Motor neuron (in vitro differentiated cells): ENCODE data around the gene VTI1A. TPM values are rescaled to one million over a fixed set of nuclear protein-coding genes. Genes with fewer than 3 reads are reported as not detected.
A peak's percentile ranks its signal among the peaks of the same experiment; 100 is the strongest.
"Not testable (repeated sequence)": the region's sequence is repeated elsewhere in the genome, so short reads cannot be mapped to it uniquely, and the experiment has no call there.

ENCODE experiments used
- ATAC-seq, 8 experiments: fragments of 200-7000 bp; cut with Tn5 transposase; replicated peaks in 6 of 8; 2 replicates each; pipeline ENCODE4 v1.8.0; 2021; ENCODE audit warnings: mild to moderate bottlenecking in 8 of 8, moderate library complexity in 8 of 8
- H3K27ac ChIP-seq, 2 donors: fragments of 250-450 bp; sonication (Bioruptor Pico); 2 replicates each; pipeline ENCODE4 v1.9.0; 2021; ENCODE audit warnings: antibody characterized with exemption in 2 of 2, mild to moderate bottlenecking in 2 of 2, moderate library complexity in 1 of 2
- H3K4me1 ChIP-seq, 2 donors: fragments of 250-450 bp; sonication (Bioruptor Pico); replicated peaks in 1 of 2; 2 replicates each; pipeline ENCODE4 v1.6.1; 2021; ENCODE audit warnings: antibody characterized with exemption in 2 of 2, mild to moderate bottlenecking in 2 of 2, moderate library complexity in 1 of 2
- H3K4me3 ChIP-seq, 5 donors: fragments of 250-450 bp; sonication (Bioruptor Pico); 2 replicates each; pipeline ENCODE4 v1.9.0; 2021; ENCODE audit warnings: antibody characterized with exemption in 5 of 5, mild to moderate bottlenecking in 5 of 5, moderate library complexity in 4 of 5
- WGBS, 10 experiments: fragments of 450-650 bp; shearing (Covaris generic); methylation state at CpG; one replicate each; pipeline ENCODE4 v1.0.0; 2022; 5-methylcytosine and 5-hydroxymethylcytosine counted together
- in situ Hi-C, 9 experiments: fragments of 400-800 bp; cut with MboI; loops; one replicate each; pipeline ENCODE4 v1.15.0; 2021; ENCODE audit warnings: low sequenced_read_pairs in 9 of 9, low pct_unique_long_range_greater_than_20kb in 2 of 9; ENCODE audit not compliant: unreplicated experiment in 9 of 9
- total RNA-seq, 8 experiments: library from RNA; unstranded; fragments of 300-600 nt; gene quantifications; 2 replicates each; pipeline versions ENCODE4 v1.2.3 to v1.2.4, GENCODE V29; 2022

VTI1A gene
- total RNA-seq, result 10 to 100 TPM; 29.8 to 55.3 (median 42.6) TPM

DNA sequence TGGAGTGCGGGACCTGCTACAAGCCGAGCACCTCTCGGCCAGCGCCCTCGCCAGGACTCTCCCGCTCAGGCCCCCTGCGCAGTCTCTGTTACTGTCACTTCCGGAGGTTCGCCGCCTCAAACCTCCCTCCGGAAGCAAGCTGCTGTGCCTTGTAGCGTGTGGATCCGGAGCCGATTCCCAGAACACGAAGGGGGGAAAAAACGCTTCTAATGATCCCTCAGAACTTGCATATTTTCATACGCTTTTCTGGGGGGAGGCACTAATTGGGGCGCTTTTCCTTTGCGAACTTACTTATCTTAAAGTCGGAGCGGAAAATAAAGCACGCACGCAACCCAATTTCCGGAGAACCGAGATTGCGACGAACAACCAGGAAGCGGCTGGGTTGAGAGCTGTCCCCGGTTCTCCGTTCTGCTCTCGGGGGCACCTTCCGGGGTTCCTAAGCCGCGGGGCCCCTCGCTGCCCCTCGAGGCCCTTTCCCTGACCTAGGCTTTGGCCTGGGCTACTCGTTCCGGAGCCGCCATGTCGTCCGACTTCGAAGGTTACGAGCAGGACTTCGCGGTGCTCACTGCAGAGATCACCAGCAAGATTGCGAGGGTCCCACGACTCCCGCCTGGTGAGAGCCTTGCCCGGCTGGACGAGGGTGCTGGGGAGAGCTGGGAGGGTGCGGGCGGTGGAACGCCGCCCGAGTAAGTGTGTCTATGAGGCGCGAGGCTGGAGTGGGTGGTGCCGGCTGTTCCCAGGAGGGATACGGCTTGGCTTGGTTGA is at the start of gene VTI1A, which contains the start of gene ZDHHC6:
Gene VTI1A (plus strand): TSS at position 361 of the 765 bp plus-strand sequence. CDS start 159 bp downstream, at position 520.
Gene ZDHHC6 (minus strand): TSS at position 60 of the 765 bp plus-strand sequence. CDS start 1,478 bp downstream, outside the sequence.
- peak; percentile 91 to 99 (median 98) for ATAC-seq
- H3K4me1 ChIP-seq, result peaks cover 5 to 17% of the 10 kb centered on the region in 2 donors
- WGBS, 10 experiments, result 0 to 2% (median 1%) methylated on average over 2 to 25 of the region's 59 CpGs; no CpG with 5 or more reads in 4 of the 10 experiments
- peak within 1 kb of the TSS; percentile 91 to 99 (median 97) for H3K4me3 ChIP-seq
- in situ Hi-C loops, result loop anchor here in 3 of 9 experiments (25.0 kb wide), 3 partner anchors 110 to 310 kb away; partner anchors contain the start of gene GPAM (in 1 of the 3)
- peak within 1 kb of the TSS; percentile 97 for H3K27ac ChIP-seq

DNA sequence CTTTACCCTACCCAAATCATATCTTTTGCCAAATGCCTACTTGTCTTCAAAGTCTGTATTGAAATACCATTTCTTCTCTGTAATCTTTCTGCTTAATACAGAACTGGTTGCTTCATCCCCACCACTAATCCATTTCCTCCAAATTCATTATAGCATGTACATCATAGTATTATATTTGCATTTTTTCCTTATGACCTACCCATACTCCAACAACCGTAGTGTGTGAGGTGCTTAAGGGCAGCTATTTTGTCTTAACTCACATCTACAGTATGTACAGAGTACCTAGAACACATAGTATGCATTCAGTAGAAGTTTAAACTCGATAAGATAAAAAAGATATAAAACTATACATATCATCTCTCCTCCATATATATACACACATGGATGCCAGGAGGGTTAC is 49.4 kb upstream of the VTI1A start:
- in situ Hi-C loops, result no loop called here
- no peak for ATAC-seq
- no peaks in the 10 kb centered on the region for H3K4me1 ChIP-seq
- H3K27ac ChIP-seq, result no peak overlapping the region
- 47 to 100% (median 83%) methylated on average over 1 to 2 of the region's 2 CpGs; no CpG with 5 or more reads in 1 of the 10 experiments for WGBS, 10 experiments
- no peak overlapping the region for H3K4me3 ChIP-seq

DNA sequence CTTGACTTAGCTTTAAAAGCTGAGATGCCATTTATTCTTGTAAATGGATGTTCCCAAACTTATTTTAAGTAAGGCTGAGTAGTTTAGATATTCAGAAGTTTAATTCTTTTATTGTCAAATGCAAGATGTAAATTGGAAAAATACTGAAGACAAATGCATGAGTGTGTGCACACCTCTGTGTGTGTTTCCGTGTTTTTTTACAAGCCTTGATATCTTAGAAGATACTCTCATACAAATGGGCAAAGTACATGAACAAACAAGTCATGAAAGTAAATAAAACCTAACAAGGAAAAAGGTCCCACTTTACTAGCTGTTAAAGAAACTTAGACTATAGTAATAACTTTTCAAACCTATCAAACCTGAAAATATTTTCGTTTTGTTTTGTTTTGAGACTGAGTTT is 44.1 kb upstream of the VTI1A start:
- Histone ChIP-seq H3K4me3 (no peak overlapping the region), H3K4me1 (no peaks in the 10 kb centered on the region), H3K27ac (no peak overlapping the region)
- ATAC-seq, result no peak
- WGBS, 10 experiments, result 33 to 84% (median 67%) methylated on average over 1 to 2 of the region's 2 CpGs; no CpG with 5 or more reads in 1 of the 10 experiments
- in situ Hi-C loops, result no loop called here

DNA sequence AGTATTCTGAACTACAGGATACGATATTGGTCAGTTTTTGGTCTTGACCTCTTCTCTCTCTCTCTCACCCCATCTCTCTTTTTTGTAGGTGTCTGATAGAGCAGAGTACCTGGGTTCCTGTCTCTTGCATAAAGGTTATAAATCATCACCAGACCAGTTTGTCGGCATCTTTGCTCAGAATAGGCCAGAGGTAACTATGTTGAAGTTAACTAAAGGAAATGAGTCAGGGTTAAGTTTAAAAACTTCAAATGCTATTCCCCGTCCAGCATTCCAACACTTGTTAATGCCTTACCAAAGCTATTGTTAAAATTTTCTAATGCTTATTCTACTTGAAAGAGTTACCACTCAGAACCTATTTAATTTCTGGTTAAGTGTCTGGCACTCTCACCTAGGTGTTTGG is 42.4 kb upstream of the VTI1A start:
- 53 to 82% (median 75%) methylated on average over 1 to 3 of the region's 3 CpGs; no CpG with 5 or more reads in 2 of the 10 experiments for WGBS, 10 experiments
- in situ Hi-C loops, result no loop called here
- ATAC-seq, result no peak

DNA sequence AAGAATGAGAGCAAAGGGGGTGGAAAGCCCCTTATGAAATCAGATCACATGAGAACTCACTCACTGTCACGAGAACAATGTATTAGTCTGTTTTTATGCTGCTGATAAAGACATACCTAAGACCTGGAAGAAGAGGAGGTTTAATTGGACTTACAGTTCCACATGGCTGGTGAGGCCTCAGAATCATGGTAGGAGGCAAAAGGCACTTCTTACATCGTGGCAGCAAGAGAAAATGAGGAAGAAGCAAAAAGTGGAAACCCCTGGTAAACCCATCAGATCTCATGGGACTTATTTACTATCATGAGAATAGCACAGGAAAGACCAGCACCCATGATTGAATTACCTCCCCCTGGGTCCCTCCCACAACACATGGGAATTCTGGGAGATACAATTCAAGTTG is 40.2 kb upstream of the VTI1A start:
- ATAC-seq, H3K4me1 ChIP-seq, H3K27ac ChIP-seq, in situ Hi-C loops, H3K4me3 ChIP-seq: not testable (repeated sequence)
- 17 to 80% (median 67%) methylated on average over 1 to 2 of the region's 2 CpGs; no CpG with 5 or more reads in 1 of the 10 experiments for WGBS, 10 experiments

More for the DNA sequence above, 42.4 kb upstream of the VTI1A start:
- Histone ChIP-seq H3K4me1 (no peaks in the 10 kb centered on the region), H3K4me3 (no peak overlapping the region), H3K27ac (no peak overlapping the region)

DNA sequence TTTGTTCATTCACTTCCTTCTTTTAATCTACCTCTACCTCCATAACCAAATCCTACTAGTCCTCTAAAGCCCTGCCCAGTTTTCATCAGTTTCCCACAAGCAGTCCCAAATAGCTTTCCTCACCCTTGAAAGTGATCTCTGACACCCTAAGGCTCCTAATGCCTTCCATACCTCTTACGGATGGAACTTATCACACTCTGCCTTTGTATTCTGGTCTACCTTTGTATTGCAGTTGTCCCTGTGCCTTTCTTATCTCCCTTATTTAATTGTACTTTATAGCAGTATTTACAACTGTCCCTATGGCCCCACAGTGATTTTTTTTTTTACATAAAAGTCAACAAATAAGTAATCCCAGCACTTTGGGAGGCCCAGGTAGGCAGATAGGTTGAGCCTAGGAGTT is 39.3 kb upstream of the VTI1A start:
- H3K4me1 ChIP-seq, result no peaks in the 10 kb centered on the region
- H3K4me3 ChIP-seq, result no peak overlapping the region
- WGBS, 10 experiments, result 50 to 100% (median 88%) methylated on average over 1 of the region's 1 CpG; no CpG with 5 or more reads in 3 of the 10 experiments
- in situ Hi-C loops, result no loop called here
- no peak overlapping the region for H3K27ac ChIP-seq
- no peak for ATAC-seq

DNA sequence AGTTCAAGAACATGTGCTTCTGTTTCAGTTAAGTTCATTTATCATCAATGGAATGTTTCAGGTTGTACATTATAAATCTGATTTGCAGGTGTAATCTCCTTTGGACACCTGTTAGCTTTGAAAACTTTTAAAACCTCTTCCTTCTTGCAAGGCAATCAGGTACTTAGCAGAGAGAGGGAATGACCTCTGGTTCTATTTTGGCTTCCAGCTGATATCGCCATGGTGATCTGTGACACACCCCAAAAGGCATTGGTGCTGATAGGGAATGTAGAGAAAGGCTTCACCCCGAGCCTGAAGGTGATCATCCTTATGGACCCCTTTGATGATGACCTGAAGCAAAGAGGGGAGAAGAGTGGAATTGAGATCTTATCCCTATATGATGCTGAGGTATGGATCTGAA is 37.7 kb upstream of the VTI1A start:
- no peak for ATAC-seq
- Histone ChIP-seq H3K4me1 (no peaks in the 10 kb centered on the region), H3K4me3 (no peak overlapping the region), H3K27ac (no peak overlapping the region)
- 14 to 86% (median 67%) methylated on average over 1 to 2 of the region's 2 CpGs; no CpG with 5 or more reads in 3 of the 10 experiments for WGBS, 10 experiments
- in situ Hi-C loops, result no loop called here

DNA sequence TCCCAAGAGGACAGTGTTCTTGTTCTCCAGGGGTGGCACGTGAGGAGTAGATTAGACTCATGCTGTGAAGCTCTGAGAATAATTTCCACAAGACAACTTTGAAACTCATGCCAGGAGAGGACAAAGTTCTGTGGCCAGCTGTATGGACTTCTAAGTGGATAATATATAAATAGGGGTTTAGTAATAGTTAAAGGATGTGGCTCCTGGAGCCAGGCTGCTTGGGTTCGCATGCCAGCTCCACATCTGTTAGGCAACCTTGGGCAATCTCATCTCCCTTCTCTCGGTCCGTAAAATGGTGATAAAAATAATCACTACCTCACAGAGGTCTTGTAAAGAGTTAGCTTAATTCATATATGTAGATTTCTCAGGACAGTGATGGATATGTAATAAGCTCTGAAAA is 37.3 kb upstream of the VTI1A start:
- Histone ChIP-seq H3K4me1 (no peaks in the 10 kb centered on the region), H3K27ac (no peak overlapping the region), H3K4me3 (no peak overlapping the region)
- WGBS, 10 experiments, result 0 to 80% (median 58%) methylated on average over 2 to 4 of the region's 4 CpGs; no CpG with 5 or more reads in 3 of the 10 experiments
- in situ Hi-C loops, result no loop called here
- ATAC-seq, result no peak

DNA sequence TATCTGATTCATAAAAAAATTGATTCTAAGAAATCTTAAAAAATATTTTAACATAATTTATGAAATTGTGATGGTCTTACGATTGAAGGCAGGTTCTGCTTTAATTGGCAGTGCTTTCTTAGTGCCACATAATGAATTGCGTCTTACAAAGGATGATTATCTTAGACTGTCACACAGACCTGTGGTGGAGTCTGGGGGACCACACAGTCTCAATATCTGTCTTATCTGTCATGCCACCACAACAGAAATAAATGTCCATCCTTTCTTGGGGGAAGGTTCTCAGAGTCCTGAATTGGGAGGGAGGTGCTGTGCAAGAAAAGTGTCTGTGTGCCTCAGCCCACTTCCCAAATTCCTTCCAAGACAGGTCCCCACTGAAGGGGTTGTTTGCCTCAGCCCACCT is 34.3 kb upstream of the VTI1A start:
- in situ Hi-C loops, result no loop called here
- Histone ChIP-seq H3K4me1 (no peaks in the 10 kb centered on the region), H3K4me3 (no peak overlapping the region), H3K27ac (no peak overlapping the region)
- ATAC-seq, result no peak
- 0 to 100% (median 67%) methylated on average over 1 to 2 of the region's 2 CpGs; no CpG with 5 or more reads in 5 of the 10 experiments for WGBS, 10 experiments

DNA sequence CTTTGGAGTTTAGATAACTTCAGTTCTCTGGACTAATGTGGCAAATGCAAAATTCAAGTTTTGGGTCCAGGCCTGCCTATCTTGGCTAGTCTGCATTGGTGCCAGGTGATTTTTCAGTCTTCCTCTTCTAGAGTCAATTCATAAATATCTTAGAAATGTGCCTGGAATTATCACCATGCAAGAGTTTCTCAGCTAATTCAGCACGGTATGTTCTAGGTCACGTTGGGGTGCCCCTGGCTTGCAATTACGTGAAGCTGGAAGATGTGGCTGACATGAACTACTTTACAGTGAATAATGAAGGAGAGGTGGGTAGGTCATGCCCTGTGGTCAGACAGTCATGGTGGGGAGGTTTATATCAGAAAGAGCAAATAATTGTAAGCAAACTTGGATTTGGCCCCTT is 25.3 kb upstream of the VTI1A start:
- in situ Hi-C loops, result no loop called here
- no peak for ATAC-seq
- H3K27ac ChIP-seq, result no peak overlapping the region
- H3K4me1 ChIP-seq, result no peaks in the 10 kb centered on the region
- no peak overlapping the region for H3K4me3 ChIP-seq
- 80 to 100% (median 96%) methylated on average over 1 to 3 of the region's 3 CpGs; no CpG with 5 or more reads in 5 of the 10 experiments for WGBS, 10 experiments

DNA sequence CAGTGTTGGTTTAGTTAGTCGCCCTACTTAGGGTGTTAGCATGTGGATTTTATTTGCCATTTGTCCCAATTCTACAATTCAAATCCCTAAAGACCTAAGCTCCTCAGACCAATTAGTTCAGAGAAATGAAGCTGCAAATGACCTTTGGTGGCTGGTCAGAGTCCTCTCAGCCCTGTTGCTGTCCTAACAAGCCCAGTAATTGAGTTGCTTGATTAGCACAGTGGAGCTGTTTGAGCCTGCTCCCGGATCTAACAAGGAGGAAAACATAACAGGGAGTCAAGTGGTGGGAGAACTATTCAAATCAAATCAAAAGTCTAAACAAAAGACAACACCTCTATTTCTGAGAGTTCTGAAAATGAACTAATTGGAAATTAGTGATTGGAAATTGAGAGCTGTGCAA is 22.4 kb upstream of the VTI1A start:
- H3K4me3 ChIP-seq, result no peak overlapping the region
- WGBS, 10 experiments, result 50 to 93% (median 79%) methylated on average over 1 to 2 of the region's 2 CpGs; no CpG with 5 or more reads in 1 of the 10 experiments
- ATAC-seq, result no peak
- no peak overlapping the region for H3K27ac ChIP-seq
- in situ Hi-C loops, result loop anchor here in 3 of 9 experiments (25.0 kb wide), 3 partner anchors 87 to 287 kb away; partner anchors contain the start of gene GPAM (in 1 of the 3)
- no peaks in the 10 kb centered on the region for H3K4me1 ChIP-seq

DNA sequence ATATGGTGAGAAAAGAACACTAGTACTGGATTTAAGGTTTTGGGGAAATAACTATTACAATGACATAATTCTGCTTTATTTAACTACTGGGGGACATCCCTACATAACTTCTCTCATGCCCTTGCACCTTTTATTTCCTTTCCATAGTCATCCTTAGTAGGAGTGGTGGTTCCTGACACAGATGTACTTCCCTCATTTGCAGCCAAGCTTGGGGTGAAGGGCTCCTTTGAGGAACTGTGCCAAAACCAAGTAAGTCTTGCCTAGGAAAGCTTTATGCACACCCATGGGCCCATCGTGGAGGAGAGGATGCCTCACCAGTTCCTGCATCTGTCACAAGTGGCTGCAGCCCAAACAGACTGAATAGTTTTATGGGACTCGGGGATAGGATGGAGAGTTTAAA is 20.9 kb upstream of the VTI1A start:
- no peak for ATAC-seq
- no peak overlapping the region for H3K4me3 ChIP-seq
- in situ Hi-C loops, result loop anchor here in 3 of 9 experiments (25.0 kb wide), 3 partner anchors 89 to 289 kb away; partner anchors contain the start of gene GPAM (in 1 of the 3)
- H3K4me1 ChIP-seq, result no peaks in the 10 kb centered on the region
- H3K27ac ChIP-seq, result no peak overlapping the region
- WGBS, 10 experiments, result 0 to 100% (median 75%) methylated on average over 1 to 2 of the region's 2 CpGs; no CpG with 5 or more reads in 3 of the 10 experiments

DNA sequence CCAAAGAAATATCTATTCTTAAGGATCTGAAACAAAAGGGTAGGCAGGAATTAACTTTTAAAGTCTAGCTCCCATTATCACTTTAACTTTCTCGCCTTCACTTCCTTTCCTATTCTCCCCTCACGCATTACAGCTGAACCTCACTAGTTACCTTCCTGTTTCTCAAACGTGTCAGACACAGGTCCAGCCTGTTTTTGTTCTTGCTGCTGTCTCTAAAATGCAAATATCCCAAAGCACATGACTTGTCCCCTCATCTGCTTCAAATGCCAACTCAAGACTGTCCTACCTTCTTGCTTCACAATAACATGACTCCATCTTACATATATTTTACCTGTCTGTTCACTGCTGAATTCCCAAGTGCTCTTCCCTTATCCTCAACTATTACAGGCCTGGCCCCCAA is 17.9 kb upstream of the VTI1A start:
- H3K4me3 ChIP-seq, result no peak overlapping the region
- ATAC-seq, result no peak
- H3K27ac ChIP-seq, result no peak overlapping the region
- in situ Hi-C loops, result loop anchor here in 3 of 9 experiments (25.0 kb wide), 3 partner anchors 92 to 292 kb away; partner anchors contain the start of gene GPAM (in 1 of the 3)
- 62 to 93% (median 79%) methylated on average over 2 to 3 of the region's 3 CpGs; no CpG with 5 or more reads in 1 of the 10 experiments for WGBS, 10 experiments
- no peaks in the 10 kb centered on the region for H3K4me1 ChIP-seq
